Astrocyte (in vitro differentiated cells and primary cell): Measurements from ENCODE around the gene BRI3. TPM values are rescaled to one million over a fixed set of nuclear protein-coding genes. Genes with fewer than 3 reads are reported as not detected.

Experiments
- DNase-seq: peaks from one replicate; pipeline ENCODE4 v3.0.0-alpha.2; 2010; ENCODE audit warnings: low read depth
- FAIRE-seq: peaks from 2 replicates; lab custom pipeline; 2011; peaks lifted over from hg19 to GRCh38; lab: Jason Lieb, UNC
- H2AFZ ChIP-seq: 2 replicates; pipeline ENCODE4 v1.6.0; 2012; ENCODE audit warnings: low read depth, low read length, inconsistent platforms
- H3K27ac ChIP-seq: 2 replicates; pipeline ENCODE4 v1.5.1; 2011; ENCODE audit warnings: low read depth, low read length, inconsistent platforms
- H3K27me3 ChIP-seq: 2 replicates; pipeline ENCODE4 v1.6.0; 2011; ENCODE audit warnings: low read length, inconsistent platforms; ENCODE audit not compliant: insufficient read depth
- H3K36me3 ChIP-seq: 2 replicates; pipeline ENCODE4 v1.5.1; 2011; ENCODE audit warnings: low read length, inconsistent platforms; ENCODE audit not compliant: insufficient read depth
- H3K4me1 ChIP-seq: 2 replicates; pipeline ENCODE4 v1.5.1; 2011; ENCODE audit warnings: low read length, inconsistent platforms; ENCODE audit not compliant: insufficient read depth
- H3K4me2 ChIP-seq: 2 replicates; pipeline ENCODE4 v1.6.0; 2012; ENCODE audit warnings: low read length, inconsistent platforms
- H3K4me3 ChIP-seq: 2 replicates; pipeline ENCODE4 v1.5.1; 2011; ENCODE audit warnings: low read depth, mild to moderate bottlenecking, low read length, inconsistent platforms; ENCODE audit not compliant: insufficient read depth
- H3K79me2 ChIP-seq: 2 replicates; pipeline ENCODE4 v1.6.0; 2012; ENCODE audit warnings: mild to moderate bottlenecking, low read length, inconsistent platforms; ENCODE audit not compliant: insufficient read depth
- H3K9ac ChIP-seq: 2 replicates; pipeline ENCODE4 v1.6.0; 2012; ENCODE audit warnings: mild to moderate bottlenecking, low read length, inconsistent platforms
- H3K9me3 ChIP-seq: 2 replicates; pipeline ENCODE4 v1.5.1; 2012; ENCODE audit warnings: low read depth, mild to moderate bottlenecking, low read length, inconsistent platforms; ENCODE audit not compliant: insufficient read depth
- H4K20me1 ChIP-seq: 2 replicates; pipeline ENCODE4 v1.6.0; 2012; ENCODE audit warnings: low read length, inconsistent platforms; ENCODE audit not compliant: insufficient read depth
- H3K27ac Mint-ChIP-seq: one replicate; pipeline ENCODE4 v1.8.0; 2021; ENCODE audit warnings: mild to moderate bottlenecking, mixed read lengths; ENCODE audit not compliant: unreplicated experiment
- H3K27me3 Mint-ChIP-seq: one replicate; pipeline ENCODE4 v1.8.0; 2021; ENCODE audit warnings: low read depth, mixed read lengths; ENCODE audit not compliant: unreplicated experiment
- H3K36me3 Mint-ChIP-seq: one replicate; pipeline ENCODE4 v1.8.0; 2021; ENCODE audit warnings: low read depth, mixed read lengths; ENCODE audit not compliant: unreplicated experiment
- H3K4me1 Mint-ChIP-seq: one replicate; pipeline ENCODE4 v1.8.0; 2021; ENCODE audit warnings: low read depth, mixed read lengths; ENCODE audit not compliant: unreplicated experiment
- H3K4me3 Mint-ChIP-seq: one replicate; pipeline ENCODE4 v1.8.0; 2021; ENCODE audit warnings: mild to moderate bottlenecking, moderate library complexity, mixed read lengths; ENCODE audit not compliant: unreplicated experiment
- H3K9me3 Mint-ChIP-seq: one replicate; pipeline ENCODE4 v1.8.0; 2021; ENCODE audit warnings: mild to moderate bottlenecking, mixed read lengths; ENCODE audit not compliant: unreplicated experiment
- EZH2 ChIP-seq: IDR thresholded peaks from 2 replicates; pipeline ENCODE4 v1.6.1; 2012; ENCODE audit warnings: mild to moderate bottlenecking, low read length, inconsistent platforms; ENCODE audit not compliant: insufficient read depth
- total RNA-seq: library from RNA; stranded (reverse); gene quantifications from 2 replicates; pipeline ENCODE4 v1.2.1, GENCODE V29; 2021
- TF ChIP-seq, protein P1 (sequence below): IDR thresholded peaks from 2 replicates; pipeline ENCODE4 v1.5.1; 2011; ENCODE audit warnings: low read depth, mild to moderate bottlenecking, inconsistent platforms, low read length, moderate library complexity; ENCODE audit not compliant: insufficient read depth

Gene BRI3
- total RNA-seq, 1 donor from 2014 or later, result 195 TPM

DNA sequence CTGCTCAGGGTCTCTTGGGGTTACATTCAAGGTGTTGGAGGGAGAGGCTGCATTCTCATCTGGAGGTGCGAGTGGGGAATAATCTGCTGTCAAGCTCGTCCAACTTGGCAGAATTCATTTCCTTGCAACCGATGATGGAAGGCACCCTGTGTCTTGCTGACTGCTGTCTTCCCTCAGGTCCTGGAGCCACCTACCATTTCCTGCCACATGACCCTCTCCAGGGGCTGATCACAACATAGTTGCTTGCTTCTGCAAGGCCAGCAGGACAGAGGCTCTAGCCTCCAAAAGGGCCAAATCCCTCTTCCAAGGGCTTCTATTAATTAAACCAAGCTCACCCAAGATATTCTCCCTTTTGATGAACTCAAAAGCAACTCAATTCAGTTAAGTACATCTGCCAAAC is 14.2 kb upstream of the BRI3 start:
- Histone ChIP-seq H3K36me3 (no peaks in the 10 kb centered on the region), H4K20me1 (no peaks in the 10 kb centered on the region), H3K27ac (no peak overlapping the region), H3K4me2 (no peak overlapping the region), H3K9me3 (peaks cover 3% of the 10 kb centered on the region), H3K4me1 (peaks cover 6% of the 10 kb centered on the region), H3K79me2 (no peaks in the 10 kb centered on the region), H2AFZ (no peak overlapping the region), H3K27me3 (no peaks in the 10 kb centered on the region), H3K9ac (no peak overlapping the region), H3K4me3 (no peak overlapping the region)
- H3K4me1 Mint-ChIP-seq, result peaks cover 6% of the 10 kb centered on the region
- DNase-seq, result no peak
- H3K27ac Mint-ChIP-seq, result no peak overlapping the region
- no peak for FAIRE-seq
- no peak for TF ChIP-seq EZH2
- TF ChIP-seq, protein P1, sequence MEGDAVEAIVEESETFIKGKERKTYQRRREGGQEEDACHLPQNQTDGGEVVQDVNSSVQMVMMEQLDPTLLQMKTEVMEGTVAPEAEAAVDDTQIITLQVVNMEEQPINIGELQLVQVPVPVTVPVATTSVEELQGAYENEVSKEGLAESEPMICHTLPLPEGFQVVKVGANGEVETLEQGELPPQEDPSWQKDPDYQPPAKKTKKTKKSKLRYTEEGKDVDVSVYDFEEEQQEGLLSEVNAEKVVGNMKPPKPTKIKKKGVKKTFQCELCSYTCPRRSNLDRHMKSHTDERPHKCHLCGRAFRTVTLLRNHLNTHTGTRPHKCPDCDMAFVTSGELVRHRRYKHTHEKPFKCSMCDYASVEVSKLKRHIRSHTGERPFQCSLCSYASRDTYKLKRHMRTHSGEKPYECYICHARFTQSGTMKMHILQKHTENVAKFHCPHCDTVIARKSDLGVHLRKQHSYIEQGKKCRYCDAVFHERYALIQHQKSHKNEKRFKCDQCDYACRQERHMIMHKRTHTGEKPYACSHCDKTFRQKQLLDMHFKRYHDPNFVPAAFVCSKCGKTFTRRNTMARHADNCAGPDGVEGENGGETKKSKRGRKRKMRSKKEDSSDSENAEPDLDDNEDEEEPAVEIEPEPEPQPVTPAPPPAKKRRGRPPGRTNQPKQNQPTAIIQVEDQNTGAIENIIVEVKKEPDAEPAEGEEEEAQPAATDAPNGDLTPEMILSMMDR, result no peak
- H3K27me3 Mint-ChIP-seq, result no peaks in the 10 kb centered on the region
- no peaks in the 10 kb centered on the region for H3K36me3 Mint-ChIP-seq
- H3K9me3 Mint-ChIP-seq, result peaks cover 1% of the 10 kb centered on the region
- H3K4me3 Mint-ChIP-seq, result no peak overlapping the region

- H3K9me3 ChIP-seq, result no peaks in the 10 kb centered on the region
- H3K79me2 ChIP-seq, result no peaks in the 10 kb centered on the region
- H3K4me1 ChIP-seq, result peaks cover 6% of the 10 kb centered on the region
- Mint-ChIP-seq H3K27me3 (no peaks in the 10 kb centered on the region), H3K27ac (no peak overlapping the region), H3K4me3 (no peak overlapping the region), H3K4me1 (no peaks in the 10 kb centered on the region), H3K9me3 (no peaks in the 10 kb centered on the region), H3K36me3 (no peaks in the 10 kb centered on the region)
- no peak overlapping the region for H3K9ac ChIP-seq
- H3K4me3 ChIP-seq, result no peak overlapping the region
- no peak for DNase-seq
- FAIRE-seq, result no peak
- no peak overlapping the region for H3K27ac ChIP-seq
- no peak overlapping the region for H3K4me2 ChIP-seq
- H3K27me3 ChIP-seq, result no peaks in the 10 kb centered on the region
- TF ChIP-seq, protein P1, result no peak
- no peak for TF ChIP-seq EZH2
- H3K36me3 ChIP-seq, result no peaks in the 10 kb centered on the region
- H2AFZ ChIP-seq, result no peak overlapping the region
- no peaks in the 10 kb centered on the region for H4K20me1 ChIP-seq
Measured at GRCh38 chr7:98276241-98276761, 5.2 kb upstream of the BRI3 start.

- Histone ChIP-seq H3K4me2 (no peak overlapping the region), H3K9me3 (no peaks in the 10 kb centered on the region), H3K4me1 (peaks cover 14% of the 10 kb centered on the region), H3K27ac (no peak overlapping the region), H3K4me3 (no peak overlapping the region), H3K79me2 (peaks cover 17% of the 10 kb centered on the region), H3K9ac (no peak overlapping the region), H3K27me3 (no peaks in the 10 kb centered on the region), H2AFZ (no peak overlapping the region), H4K20me1 (peaks cover 12% of the 10 kb centered on the region), H3K36me3 (no peaks in the 10 kb centered on the region)
- DNase-seq, result no peak
- no peak for TF ChIP-seq EZH2
- TF ChIP-seq, protein P1, result no peak
- peaks cover 2% of the 10 kb centered on the region for H3K36me3 Mint-ChIP-seq
- no peak for FAIRE-seq
- H3K4me3 Mint-ChIP-seq, result no peak overlapping the region
- H3K27ac Mint-ChIP-seq, result no peak overlapping the region
- H3K27me3 Mint-ChIP-seq, result no peaks in the 10 kb centered on the region
- peaks cover 10% of the 10 kb centered on the region for H3K4me1 Mint-ChIP-seq
- no peaks in the 10 kb centered on the region for H3K9me3 Mint-ChIP-seq
Measured at GRCh38 chr7:98278408-98278807, 3.1 kb upstream of the BRI3 start.
